GM18873 (cell line): ENCODE results near the gene ZNF587B.
"Not testable (repeated sequence)": the region's sequence is repeated elsewhere in the genome, so short reads cannot be mapped to it uniquely, and the experiment has no call there.

ENCODE experiments used
- ATAC-seq: cut with Tn5 transposase; IDR thresholded peaks from one replicate; pipeline ENCODE4 v1.9.1; 2021; ENCODE audit warnings: mild to moderate bottlenecking, moderate library complexity, moderate number of reproducible peaks; ENCODE audit not compliant: unreplicated experiment, low FRiP score

ZNF587B gene

DNA sequence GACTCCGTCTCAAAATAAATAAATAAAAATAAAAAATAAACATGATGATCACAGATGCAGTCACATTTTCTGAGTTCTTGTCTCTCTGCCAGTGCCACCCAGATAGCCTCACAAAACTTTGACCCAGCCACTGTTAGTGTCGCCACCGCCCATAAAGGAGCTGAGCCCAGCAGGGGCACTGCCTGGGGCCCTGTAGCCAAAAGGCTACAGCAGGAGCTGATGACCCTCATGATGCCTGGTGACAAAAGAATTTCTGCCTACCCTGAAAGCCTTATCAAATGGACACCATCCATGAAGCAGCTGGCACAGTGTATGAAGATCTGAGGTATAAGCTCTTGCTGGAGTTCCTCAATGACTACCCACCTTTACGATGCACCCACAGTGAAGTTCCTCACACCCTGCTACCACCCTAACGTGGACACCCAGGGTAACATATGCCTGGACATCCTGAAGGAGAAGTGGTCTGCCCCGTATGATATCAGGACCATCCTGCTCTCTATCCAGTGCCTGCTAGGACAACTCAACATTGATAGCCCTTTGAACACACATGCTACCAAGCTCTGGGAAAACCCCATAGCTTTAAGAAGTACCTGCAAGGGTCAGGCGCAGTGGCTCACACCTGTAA is 37.9 kb downstream of the ZNF587B start:
- ATAC-seq = no peak

DNA sequence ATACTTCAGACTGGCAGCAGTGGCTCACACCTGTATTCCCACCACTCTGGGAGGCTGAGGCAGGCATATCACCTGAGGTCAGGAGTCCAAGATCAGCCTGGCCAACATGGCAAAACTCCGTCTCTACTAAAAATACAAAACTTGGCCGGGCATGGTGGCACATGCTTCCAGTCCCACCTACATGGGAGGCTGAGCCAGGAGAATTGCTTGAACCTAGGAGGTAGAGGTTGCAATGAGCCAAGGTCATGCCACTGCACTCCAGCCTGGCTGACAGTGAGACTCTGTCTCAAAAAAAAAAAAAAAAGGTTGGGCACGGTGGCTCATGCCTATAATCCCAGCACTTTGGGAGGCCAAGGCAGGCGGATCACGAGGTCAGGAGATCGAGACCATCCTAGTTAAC is 39.6 kb downstream of the ZNF587B start:
- ATAC-seq = not testable (repeated sequence)

DNA sequence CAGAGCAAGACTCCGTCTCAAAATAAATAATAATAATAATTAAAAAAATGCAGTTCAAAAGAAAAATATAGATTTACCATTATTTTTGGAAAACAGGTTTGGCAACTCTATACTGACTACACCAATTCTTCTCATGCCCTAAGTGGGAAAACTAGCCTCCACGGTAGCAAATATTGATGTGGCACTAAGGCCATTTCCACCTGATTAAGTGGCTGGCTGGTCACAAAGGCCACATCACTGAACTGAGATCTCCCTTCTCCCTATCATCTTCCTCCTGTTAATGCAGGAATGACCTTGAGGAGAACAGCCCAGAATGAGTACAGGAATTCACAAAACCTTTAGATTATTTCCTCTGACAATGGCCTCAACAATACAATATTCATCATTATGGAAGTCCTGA is 40.1 kb downstream of the ZNF587B start:
- ATAC-seq = no peak

DNA sequence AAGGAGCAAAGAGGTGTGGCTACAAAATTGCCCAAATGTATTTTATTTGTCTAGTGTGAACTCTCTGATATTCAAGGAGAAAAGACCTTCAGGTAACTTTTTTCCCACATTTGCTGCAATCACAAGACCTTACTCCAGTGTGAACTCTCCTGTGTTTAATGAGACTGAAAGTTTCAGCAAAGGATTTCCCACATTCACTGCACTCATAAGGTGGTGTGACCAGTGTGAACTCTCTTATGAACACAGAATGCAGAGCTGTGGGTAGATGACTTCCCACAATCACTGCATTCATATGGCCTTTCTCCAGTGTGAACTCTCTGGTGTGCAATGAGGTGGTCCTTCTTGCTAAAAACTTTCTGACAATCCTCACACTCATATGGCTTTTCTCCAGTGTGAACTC is 42.4 kb downstream of the ZNF587B start:
- ATAC-seq = no peak

DNA sequence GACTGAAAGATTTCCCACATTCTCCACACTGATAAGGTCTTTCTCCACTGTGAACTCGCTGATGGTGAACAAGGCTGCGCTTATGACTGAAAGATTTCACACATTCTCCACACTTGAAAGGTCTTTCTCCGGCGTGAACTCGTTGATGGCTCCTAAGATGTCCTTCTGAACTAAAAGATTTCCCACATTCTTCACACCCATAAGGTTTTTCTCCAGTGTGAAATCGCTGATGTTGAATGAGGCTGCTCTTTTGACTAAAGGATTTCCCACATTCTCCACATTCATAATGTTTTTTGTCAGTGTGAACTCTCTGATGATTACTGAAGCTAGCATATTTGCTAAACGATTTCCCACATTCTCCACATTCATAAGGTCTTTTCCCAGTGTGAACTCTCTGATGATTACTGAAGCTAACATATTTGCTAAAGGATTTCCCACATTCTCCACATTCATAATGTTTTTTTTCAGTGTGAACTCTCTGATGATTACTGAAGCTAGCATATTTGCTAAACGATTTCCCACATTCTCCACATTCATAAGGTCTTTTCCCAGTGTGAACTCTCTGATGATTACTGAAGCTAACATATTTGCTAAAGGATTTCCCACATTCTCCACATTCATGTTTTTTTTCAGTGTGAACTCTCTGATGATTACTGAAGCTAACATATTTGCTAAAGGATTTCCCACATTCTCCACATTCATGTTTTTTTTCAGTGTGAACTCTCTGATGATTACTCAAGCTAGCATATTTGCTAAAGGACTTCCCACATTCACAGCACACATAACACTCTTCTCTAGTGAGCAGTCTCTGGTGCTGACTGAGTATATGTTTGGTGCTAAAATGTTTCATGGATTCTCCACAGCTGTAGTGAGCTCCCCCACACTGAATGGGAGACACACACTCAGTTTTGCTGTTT is 44.0 kb downstream of the ZNF587B start:
- ATAC-seq = not testable (repeated sequence)

DNA sequence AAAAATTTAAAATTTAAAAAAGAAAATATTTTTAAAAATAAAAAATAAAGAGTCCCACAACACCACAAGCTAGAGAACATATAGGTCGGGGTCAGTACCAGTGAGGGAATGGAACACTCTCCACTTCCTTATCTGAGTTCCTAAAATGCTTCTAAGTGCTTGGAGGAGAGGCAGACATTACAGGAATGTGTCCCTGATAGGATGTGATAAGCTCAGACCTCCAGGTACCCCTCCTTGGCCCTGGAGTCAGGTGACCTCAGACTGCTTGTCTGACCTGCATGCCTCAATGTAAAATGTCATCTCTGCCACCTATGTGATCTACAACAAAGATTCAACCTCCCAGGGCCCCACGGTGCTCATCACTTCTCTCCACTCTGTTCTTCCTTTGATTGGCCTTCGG is 55.9 kb downstream of the ZNF587B start:
- no peak for ATAC-seq

DNA sequence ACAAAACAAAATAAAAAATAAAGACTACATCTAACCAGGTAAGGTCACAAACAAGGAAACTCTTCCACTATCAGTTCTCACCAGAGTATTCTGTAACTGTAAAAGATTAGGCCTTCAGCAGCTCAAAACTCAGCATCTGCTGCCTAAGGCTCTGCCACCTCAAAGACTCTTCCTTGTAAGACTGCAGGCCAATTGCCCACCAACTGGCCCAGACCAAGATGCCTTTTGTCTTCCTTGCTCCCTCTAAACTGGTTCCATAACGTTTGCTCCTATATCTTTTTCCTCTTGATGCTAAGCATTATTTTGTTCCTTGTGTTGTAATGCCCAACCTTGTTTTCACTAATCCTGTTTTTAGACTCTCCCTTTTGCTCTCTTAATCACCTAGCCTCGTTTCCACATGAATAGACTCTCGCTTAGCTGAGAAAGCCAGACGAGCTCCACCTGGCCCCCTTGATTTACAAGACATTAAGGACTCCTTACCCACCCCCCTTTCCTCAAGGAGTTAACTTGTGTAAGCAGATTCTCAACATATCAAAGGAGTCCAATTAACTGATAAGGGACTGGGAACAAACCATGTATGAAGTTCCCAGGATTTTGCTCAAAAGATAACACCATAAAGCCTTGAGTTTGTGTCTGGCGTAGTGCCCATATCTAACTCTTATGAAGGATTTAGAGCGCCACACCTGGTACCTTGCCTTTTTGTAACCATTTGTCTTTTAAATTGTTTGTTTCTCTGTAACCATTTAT is 57.3 kb downstream of the ZNF587B start:
- ATAC-seq = no peak

DNA sequence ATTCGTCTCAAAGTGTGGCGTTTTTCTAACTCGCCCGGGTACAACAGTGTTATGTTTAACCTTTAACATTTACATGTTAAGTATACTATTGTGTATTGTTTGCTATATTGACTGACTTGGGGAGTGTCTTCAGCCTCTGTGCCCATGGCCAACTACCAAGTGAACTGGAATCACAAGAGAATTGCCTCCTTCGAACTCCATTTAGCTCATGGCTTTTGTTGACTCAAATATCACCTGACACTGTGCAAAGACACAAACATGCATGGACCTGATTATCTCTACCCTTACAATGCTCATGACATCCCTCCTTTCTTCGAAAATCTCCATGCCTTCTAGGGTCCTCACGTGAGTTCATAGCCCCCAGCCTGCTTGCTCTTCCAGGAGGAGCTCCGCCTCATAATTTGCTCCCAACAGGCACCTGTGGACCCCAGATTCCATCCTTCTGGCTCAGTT is 58.0 kb downstream of the ZNF587B start:
- ATAC-seq = no peak

DNA sequence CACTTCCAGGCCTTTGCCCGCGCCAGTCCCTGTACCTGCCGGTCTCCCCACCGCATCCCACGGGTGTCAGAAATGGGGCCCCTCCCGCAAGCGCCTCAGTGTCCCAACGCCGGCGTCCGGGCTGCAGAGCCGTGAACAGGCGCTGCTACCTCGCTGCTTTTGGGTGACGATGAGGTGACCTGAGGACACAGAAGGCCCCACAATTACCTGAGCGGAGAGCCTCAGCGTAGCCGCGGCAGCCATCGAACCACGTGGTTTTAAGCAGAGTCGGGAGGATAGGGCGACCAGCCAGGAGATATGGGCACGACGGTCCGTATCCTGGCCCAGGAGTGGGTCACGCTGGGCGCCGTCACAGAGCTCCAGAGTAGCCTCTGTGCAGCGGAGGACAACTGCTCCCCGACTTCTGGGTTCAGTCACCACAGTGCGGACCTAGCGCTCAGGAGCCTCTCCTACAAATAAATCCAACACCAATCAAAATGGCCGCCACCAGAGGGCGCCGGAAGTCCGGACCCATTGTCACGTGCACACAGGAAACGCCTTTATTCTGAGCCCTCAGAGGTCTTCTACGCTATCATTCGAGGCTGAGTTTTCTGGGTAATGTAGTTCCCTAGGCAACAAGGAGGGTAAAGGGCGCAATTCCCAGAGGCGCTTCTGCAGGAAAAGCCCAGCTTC is 58.6 kb downstream of the ZNF587B start, which contains the start of gene ZNF814:
ZNF814 (minus strand) TSS at position 478 of the 672 bp plus-strand sequence; CDS start at position 243, 235 bp downstream.
- ATAC-seq = peak; percentile 75

DNA sequence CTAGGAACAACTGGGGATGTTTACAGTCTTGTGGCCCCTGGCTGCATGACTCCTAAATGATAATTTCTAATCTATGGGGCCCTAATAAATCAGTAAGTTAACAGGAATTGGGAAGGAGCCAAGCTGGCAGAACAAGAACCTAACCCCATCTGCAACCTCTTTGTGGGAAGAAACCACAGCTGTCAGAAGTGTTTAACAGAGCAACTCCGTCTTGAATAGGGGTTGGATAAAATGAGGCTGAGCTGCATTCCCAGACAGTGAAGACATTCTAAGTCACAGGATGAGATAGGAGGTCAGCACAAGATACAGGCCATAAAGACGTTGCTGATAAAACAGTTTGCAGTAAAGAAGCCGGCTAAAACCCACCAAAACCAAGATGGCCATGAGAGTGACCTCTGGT is 60.6 kb downstream of the ZNF587B start:
- not testable (repeated sequence) for ATAC-seq
